ENCODE data around the gene ZBTB7C.
A peak's percentile ranks its signal among the peaks of the same experiment; 100 is the strongest.

The ZBTB7C gene

DNA sequence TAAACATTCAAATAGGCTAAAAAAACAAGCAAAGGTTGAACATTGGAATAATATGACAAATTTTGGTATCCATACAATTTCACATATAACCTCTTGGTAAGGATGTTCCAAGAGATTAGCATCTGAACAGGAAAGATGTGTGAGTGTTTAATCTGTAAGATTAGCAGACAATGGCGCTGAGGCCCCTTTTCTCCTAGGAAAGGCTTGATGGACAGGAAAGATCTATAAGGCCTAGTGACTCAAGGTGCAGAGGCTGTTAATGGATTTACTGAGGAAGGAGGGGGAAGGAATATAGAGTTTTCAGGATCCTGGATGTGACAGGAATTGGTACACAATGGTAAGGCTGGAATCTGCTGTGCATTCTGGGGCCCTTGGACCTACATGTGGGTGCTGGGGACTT, 430.6 kb downstream of the ZBTB7C start:
- TF ChIP-seq, protein P1, sequence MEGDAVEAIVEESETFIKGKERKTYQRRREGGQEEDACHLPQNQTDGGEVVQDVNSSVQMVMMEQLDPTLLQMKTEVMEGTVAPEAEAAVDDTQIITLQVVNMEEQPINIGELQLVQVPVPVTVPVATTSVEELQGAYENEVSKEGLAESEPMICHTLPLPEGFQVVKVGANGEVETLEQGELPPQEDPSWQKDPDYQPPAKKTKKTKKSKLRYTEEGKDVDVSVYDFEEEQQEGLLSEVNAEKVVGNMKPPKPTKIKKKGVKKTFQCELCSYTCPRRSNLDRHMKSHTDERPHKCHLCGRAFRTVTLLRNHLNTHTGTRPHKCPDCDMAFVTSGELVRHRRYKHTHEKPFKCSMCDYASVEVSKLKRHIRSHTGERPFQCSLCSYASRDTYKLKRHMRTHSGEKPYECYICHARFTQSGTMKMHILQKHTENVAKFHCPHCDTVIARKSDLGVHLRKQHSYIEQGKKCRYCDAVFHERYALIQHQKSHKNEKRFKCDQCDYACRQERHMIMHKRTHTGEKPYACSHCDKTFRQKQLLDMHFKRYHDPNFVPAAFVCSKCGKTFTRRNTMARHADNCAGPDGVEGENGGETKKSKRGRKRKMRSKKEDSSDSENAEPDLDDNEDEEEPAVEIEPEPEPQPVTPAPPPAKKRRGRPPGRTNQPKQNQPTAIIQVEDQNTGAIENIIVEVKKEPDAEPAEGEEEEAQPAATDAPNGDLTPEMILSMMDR (IDR thresholded peaks at IDR 0.05; ENCODE audit: control insufficient read depth, extremely low read depth, insufficient read depth) = no peak
- DNase-seq (ENCODE audit: low read depth) = no peak
- no peak overlapping the region for H3K4me3 ChIP-seq (ENCODE audit: low read depth, low read length)

DNA sequence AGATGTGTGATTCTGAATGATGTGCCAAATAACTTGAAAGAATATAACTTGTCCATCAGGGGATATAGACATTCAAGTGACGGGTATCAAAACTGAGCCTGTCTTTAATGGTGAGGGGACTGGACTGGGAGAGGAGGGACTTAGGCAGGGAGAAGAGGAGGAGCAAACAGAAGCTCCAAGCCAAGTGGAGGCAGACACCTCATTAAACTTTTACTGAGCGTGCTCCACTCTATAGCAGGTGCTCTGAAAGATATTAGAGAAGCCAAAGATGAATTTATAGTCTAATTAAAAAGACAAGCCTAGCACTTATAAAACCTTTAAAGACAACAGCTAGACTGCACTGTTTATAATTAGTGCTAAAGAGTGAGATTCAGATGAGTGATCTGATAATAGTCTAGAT, 431.0 kb downstream of the ZBTB7C start:
- no peak overlapping the region for H3K4me3 ChIP-seq (ENCODE audit: low read depth, low read length)
- DNase-seq (ENCODE audit: low read depth) = peak; percentile 65

More for the DNA sequence above, 431.0 kb downstream of the ZBTB7C start:
- TF ChIP-seq, protein P1 (IDR thresholded peaks at IDR 0.05; ENCODE audit: control insufficient read depth, extremely low read depth, insufficient read depth) = no peak

All from LNCaP clone FGC (cell line).